Measurements from ENCODE around the gene MINDY1.
A peak's percentile ranks its signal among the peaks of the same experiment; 100 is the strongest.

The MINDY1 gene

DNA sequence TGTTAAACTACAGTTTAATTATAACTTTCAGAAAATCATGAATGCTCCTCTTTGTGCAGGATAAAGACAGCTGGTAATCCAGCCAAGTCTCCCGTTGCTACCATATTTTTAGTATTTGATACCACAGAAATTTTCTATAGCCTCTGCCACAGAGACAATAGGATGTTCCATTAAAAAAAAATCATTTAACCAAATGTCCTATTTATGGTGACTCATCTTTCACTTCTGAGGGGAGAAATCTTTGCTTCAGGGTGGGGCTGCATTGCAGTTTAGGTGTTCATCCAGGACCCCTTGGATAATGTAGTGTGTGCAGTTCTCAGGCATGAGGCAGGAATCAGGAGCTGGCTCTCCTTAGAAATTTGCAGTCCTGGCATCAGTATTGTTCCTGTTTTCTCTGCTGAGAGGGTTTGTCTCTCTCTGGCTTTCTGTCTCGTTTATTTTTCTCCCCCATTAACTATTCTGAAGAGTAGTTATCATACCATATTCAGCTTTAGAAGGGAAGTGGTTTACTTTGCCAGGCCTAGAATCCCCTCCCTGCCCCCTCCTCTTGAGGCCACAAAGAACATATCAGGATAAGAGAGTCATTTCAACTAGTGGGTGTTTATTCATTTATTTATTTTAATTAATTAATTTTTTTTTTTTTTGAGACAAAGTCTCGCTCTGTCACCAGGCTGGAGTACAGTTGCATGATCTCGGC is 4.6 kb upstream of the MINDY1 start:
- no peak for DNase-seq (ENCODE audit: low read depth)

GRCh38 chr1:151010346-151010726 is 3.6 kb upstream of the MINDY1 start:
- DNase-seq (ENCODE audit: low read depth): no peak

- no peak for DNase-seq (ENCODE audit: low read depth)
Measured at GRCh38 chr1:151009674-151010345, 3.1 kb upstream of the MINDY1 start.

DNA sequence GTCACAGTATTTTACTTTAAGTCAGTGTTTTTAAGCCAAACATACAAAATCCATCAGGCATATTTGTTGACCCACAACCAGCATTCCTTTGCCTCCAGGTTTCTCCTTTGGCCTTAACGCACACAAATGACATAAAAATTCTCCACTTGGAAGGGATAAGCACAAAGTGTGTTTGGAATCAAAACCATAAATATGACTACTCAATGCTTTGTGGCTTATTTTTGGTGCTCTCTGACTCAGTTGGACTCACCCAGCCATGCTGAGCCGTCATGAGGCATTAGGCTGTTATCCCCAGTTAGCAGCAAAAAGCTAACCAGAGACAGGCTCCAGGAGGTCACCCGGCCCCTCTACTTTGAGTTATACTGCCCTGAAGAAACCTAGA is 2.5 kb upstream of the MINDY1 start:
- DNase-seq (ENCODE audit: low read depth): peak; percentile 17

GRCh38 chr1:151008244-151009205 is 1.8 kb upstream of the MINDY1 start, which contains the start of gene PRUNE1:
PRUNE1 (plus strand) TSS chr1:151008449; CDS start chr1:151008633, 184 bp downstream.
- DNase-seq (ENCODE audit: low read depth): peak; percentile 93

GRCh38 chr1:151007853-151008243 is 1.1 kb upstream of the MINDY1 start:
- no peak for DNase-seq (ENCODE audit: low read depth)

DNA sequence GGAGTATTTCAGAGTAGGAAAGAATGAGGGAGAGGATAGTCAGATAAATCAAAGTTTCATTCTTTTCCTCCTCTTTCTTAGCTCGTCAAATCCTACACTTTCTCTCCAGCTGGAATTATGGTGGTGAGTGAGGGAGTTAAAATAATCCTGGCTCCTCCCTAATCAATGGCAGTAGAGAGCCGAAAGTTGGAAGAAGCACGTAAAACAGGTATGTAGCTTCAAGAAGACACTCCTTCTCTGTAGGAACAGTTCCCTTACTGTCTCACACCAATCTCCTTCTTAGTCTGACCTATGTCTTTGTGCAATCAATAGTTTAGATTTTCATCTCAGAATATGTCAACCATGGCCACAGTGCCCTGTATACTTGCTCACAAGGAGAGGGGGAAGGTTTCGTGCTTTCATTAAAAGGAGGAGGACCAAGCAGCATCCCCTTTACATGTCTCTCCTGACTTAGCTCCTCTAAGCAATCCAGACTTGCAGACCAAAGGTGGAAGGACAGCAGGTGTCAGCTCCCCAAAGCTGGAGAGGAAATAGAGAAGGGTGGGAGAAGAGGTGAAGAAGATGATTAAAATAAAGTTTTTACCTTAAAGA is 878 bp downstream of the MINDY1 start:
- no peak for DNase-seq (ENCODE audit: low read depth)

DNA sequence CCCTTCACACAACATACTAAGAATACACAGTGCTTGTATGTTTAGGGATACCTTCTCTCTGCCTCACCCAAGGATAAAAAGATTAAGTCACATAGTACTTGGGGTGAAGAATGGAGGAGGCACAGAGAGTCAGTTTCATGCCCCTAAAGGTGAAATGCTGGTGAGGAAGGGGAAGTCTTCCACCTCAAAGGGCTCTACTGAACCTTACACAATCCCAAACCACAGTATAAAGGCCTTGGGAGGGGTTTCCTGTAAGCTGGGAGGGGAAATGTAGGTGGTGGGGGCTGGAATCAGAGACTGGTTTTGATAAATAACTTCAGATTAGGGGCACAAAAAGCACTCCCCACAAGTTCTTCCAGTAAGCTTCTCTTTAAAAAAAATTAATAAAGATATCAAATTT is 3.5 kb downstream of the MINDY1 start:
- no peak for DNase-seq (ENCODE audit: low read depth)

GRCh38 chr1:151002611-151003010 is 4.1 kb downstream of the MINDY1 start:
- DNase-seq (ENCODE audit: low read depth): no peak

DNA sequence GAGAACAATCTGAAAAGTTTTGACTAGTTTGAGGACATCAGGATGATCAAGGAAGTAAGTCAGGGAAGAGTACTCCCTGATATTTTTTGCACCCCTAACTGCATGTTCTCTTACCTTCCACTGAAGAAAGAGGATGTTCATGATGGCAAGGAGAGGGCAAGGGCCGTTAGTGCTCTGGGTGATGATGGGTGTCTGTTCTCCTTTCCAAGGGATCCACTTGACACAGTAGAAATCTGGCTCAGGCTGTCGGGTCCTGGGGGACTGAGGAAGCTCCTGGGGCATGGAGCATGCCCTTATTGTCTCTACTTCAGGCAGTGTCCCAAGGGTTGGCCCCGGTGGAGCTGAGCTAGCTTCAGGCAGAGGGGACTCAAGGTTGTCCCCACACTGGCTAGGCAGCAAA is 4.7 kb downstream of the MINDY1 start:
- DNase-seq (ENCODE audit: low read depth): no peak

- DNase-seq (ENCODE audit: low read depth): no peak
Measured at GRCh38 chr1:151001602-151002001, 5.1 kb downstream of the MINDY1 start.

DNA sequence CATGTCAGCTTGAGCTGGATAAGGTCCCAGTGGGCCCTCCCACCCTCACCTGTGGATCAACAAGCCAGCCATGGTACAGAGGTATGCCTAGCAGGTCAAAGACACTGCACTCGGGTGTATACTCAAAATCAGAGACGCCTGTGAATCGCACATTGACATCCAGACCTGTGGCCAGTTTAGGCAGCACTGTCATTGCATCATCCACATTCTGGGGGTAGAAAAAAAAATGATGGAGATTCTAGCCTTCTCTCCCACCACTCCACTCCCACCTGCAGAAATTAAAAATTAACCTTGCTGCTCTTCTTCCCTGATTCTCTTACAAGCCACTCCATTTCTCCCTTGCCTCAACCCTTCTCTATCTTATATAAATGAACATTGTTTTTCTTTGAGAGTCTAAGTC is 6.3 kb downstream of the MINDY1 start:
- DNase-seq (ENCODE audit: low read depth): no peak

- DNase-seq (ENCODE audit: low read depth): no peak
Measured at GRCh38 chr1:150999926-151000325, 6.8 kb downstream of the MINDY1 start.

- DNase-seq (ENCODE audit: low read depth): no peak
Measured at GRCh38 chr1:150999051-150999674, 7.5 kb downstream of the MINDY1 start.

DNA sequence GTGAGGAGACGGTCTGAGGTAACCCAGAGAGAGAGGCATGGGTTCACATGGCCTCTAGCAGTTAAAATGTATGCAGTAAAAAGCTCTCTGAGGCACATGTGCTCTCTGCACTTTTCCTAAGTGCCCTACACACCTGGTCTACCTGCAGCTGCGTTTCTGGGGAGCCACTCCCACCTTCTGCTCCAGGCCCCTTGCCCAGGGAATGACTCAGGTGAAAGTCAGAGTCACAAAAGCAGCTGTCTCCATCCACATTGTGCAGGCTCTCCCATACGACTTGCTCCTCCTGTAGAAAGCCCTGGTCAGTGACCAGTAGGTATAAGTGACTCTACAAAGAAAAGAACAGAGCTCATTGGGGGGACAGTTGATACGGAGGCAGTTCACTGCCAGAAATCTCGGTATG is 8.8 kb downstream of the MINDY1 start:
- no peak for DNase-seq (ENCODE audit: low read depth)

- DNase-seq (ENCODE audit: low read depth): no peak
Measured at GRCh38 chr1:150997126-150997872, 9.4 kb downstream of the MINDY1 start.

DNA sequence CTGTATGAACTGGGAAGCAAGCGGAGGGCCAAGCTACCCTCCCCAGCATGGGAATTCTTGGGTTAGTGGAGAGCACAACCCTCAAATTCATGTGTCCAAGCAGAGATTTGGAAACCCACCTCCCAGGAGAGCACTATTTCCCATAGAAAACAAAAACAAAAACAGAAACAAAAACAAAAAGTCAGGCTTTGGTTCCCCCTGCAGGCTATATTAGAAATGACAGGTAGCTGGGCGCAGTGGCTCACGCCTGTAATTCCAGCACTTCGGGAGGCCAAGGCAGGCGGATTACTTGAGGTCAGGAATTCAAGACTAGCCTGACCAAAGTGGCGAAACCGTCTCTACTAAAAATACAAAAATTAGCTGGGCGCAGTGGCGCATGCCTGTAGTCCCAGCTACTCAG is 10.8 kb downstream of the MINDY1 start:
- DNase-seq (ENCODE audit: low read depth): no peak

DNA sequence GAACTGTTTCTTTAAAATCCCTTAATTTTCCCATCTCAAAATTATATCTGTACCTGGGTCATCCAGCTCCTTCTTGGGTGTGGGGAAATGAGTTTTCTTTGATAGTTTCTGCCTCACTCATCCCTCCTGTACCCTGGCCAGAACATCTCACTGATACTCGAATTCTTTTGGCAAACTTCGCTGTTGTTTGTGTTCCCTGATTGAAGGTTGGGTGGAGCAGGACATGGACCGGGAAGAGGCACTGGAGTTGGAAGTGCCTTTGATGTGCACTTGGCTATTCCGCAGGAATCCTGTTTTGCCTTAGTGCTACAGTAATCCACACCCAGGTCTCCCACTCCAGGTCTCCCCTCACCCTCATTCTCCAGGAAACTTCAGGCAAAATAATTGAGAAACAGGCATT is 11.2 kb downstream of the MINDY1 start:
- no peak for DNase-seq (ENCODE audit: low read depth)

DNA sequence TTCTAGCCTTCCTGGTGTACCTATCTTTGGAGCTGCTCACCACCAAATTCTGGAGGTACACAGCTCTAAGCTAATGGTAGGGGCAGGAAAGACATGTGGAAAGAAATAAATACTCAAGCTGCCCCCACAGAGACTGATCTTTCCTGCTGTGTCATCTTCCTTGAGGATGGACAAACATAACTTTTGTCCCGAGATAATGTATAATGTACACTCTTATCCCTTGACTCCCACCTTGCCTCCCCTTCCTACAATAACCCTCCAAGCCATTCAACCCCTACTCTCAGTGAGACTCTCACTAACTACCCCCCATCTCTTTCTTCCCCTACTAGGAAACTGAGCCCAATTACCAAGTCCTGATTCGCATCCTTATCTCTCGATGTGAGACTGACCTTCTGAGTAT is 12.5 kb downstream of the MINDY1 start:
- DNase-seq (ENCODE audit: low read depth): no peak

GRCh38 chr1:150992626-150993025 is 14.1 kb downstream of the MINDY1 start:
- no peak for DNase-seq (ENCODE audit: low read depth)

- no peak for DNase-seq (ENCODE audit: low read depth)
Measured at GRCh38 chr1:150987924-150988323, 18.8 kb downstream of the MINDY1 start.

Data from GM04504 (cell line).